Right lung (tissue), 5 donors: Measurements from ENCODE around the gene EFNA3. TPM values are rescaled to one million over a fixed set of nuclear protein-coding genes. Genes with fewer than 3 reads are reported as not detected.

ENCODE experiments used
- DNase-seq, 2 donors: peaks; one replicate each; pipeline ENCODE4 v3.0.0-alpha.2; 2013
- polyA plus RNA-seq, 5 donors: library from polyadenylated mRNA; unstranded; fragments of 120-200 nt; gene quantifications; one replicate each; pipeline versions ENCODE4 v1.2.1 to v1.2.3, GENCODE V29; 2013; ENCODE audit warnings: inconsistent platforms in 1 of 5, low replicate concordance in 1 of 5; ENCODE audit not compliant: insufficient read length in 5 of 5, insufficient read depth in 1 of 5

Gene EFNA3
- polyA plus RNA-seq, 5 donors: 2.9 to 5.6 (median 4.3) TPM

- DNase-seq: no peak
Measured at GRCh38 chr1:155130272-155131006, 51.8 kb downstream of the EFNA3 start.

GRCh38 chr1:155131285-155131684 lies 52.6 kb downstream of the EFNA3 start:
- DNase-seq: no peak

GRCh38 chr1:155131856-155132255 lies 53.2 kb downstream of the EFNA3 start:
- no peak for DNase-seq

- DNase-seq: no peak
Measured at GRCh38 chr1:155133799-155134281, 55.2 kb downstream of the EFNA3 start.

- no peak for DNase-seq
Measured at GRCh38 chr1:155134322-155134721, 55.7 kb downstream of the EFNA3 start.

- DNase-seq: peak; percentile 54
Measured at GRCh38 chr1:155134880-155135414, 56.3 kb downstream of the EFNA3 start.

GRCh38 chr1:155135415-155136028 lies 56.9 kb downstream of the EFNA3 start, which contains the start of gene SLC50A1:
TSS of gene SLC50A1 (plus strand) at chr1:155135852. CDS start at chr1:155135912, 60 bp downstream.
- peak; percentile 95 for DNase-seq

GRCh38 chr1:155136748-155137147 lies 58.1 kb downstream of the EFNA3 start:
- DNase-seq: no peak

Other genes with a start within 250 kb of the EFNA3 start
- gene KCNN3, start 208.6 kb upstream of the EFNA3 start, polyA plus RNA-seq: 1 to 10 TPM; 1.8 to 3.2 (median 2.3) TPM
- gene PMVK, start 142.1 kb upstream of the EFNA3 start, polyA plus RNA-seq: 10 to 100 TPM; 26.2 to 39.4 (median 29.5) TPM
- 10 to 100 TPM; 62.9 to 88.3 (median 77.0) TPM for gene PBXIP1, start 122.7 kb upstream of the EFNA3 start, polyA plus RNA-seq
- 10 to 100 TPM; 32.9 to 42.8 (median 40.9) TPM for gene PYGO2, start 117.1 kb upstream of the EFNA3 start, polyA plus RNA-seq
- gene SHC1, start 108.1 kb upstream of the EFNA3 start, polyA plus RNA-seq: 100 to 1,000 TPM; 121 to 136 (median 123) TPM
- 100 to 1,000 TPM in 3 of 5 donors, 10 to 100 TPM in 2; 85.1 to 149 (median 115) TPM for gene CKS1B, start 104.2 kb upstream of the EFNA3 start, polyA plus RNA-seq
- gene FLAD1, start 95.5 kb upstream of the EFNA3 start, polyA plus RNA-seq: 10 to 100 TPM; 27.1 to 33.6 (median 28.1) TPM
- gene LENEP, start 85.3 kb upstream of the EFNA3 start, polyA plus RNA-seq: 1 to 10 TPM in 1 of 5 donors, under 1 TPM in 4; 0.46 to 1.2 (median 0.66) TPM
- 10 to 100 TPM; 10.7 to 26.3 (median 18.8) TPM for gene ZBTB7B, start 76.0 kb upstream of the EFNA3 start, polyA plus RNA-seq
- gene DCST2, start 45.1 kb upstream of the EFNA3 start, polyA plus RNA-seq: 1 to 10 TPM; 1.6 to 2.7 (median 2.4) TPM
- under 1 TPM; 0.34 to 0.69 (median 0.53) TPM for gene DCST1, start 45.0 kb upstream of the EFNA3 start, polyA plus RNA-seq
- gene ADAM15, start 27.5 kb upstream of the EFNA3 start, polyA plus RNA-seq: 100 to 1,000 TPM in 1 of 5 donors, 10 to 100 TPM in 4; 50.0 to 103 (median 64.8) TPM
- gene EFNA4, start 15.1 kb upstream of the EFNA3 start, polyA plus RNA-seq: 10 to 100 TPM; 16.0 to 25.3 (median 23.3) TPM
- gene EFNA1, start 49.0 kb downstream of the EFNA3 start, polyA plus RNA-seq: 100 to 1,000 TPM in 2 of 5 donors, 10 to 100 TPM in 3; 94.5 to 116 (median 96.8) TPM
- 10 to 100 TPM; 32.7 to 41.6 (median 37.3) TPM for gene SLC50A1, start 57.0 kb downstream of the EFNA3 start, polyA plus RNA-seq
- 10 to 100 TPM; 19.1 to 37.1 (median 26.6) TPM for gene DPM3, start 61.7 kb downstream of the EFNA3 start, polyA plus RNA-seq
- gene KRTCAP2, start 94.5 kb downstream of the EFNA3 start, polyA plus RNA-seq: 100 to 1,000 TPM; 103 to 120 (median 117) TPM
- gene TRIM46, start 95.0 kb downstream of the EFNA3 start, polyA plus RNA-seq: 1 to 10 TPM; 2.9 to 5.6 (median 4.3) TPM
- gene THBS3, start 129.1 kb downstream of the EFNA3 start, polyA plus RNA-seq: 10 to 100 TPM; 37.5 to 47.0 (median 42.8) TPM
- gene MTX1, start 129.9 kb downstream of the EFNA3 start, polyA plus RNA-seq: 10 to 100 TPM; 27.8 to 38.3 (median 32.0) TPM
- gene ENTREP3, start 176.6 kb downstream of the EFNA3 start, polyA plus RNA-seq: 10 to 100 TPM; 14.9 to 27.0 (median 21.7) TPM
- gene SCAMP3, start 183.5 kb downstream of the EFNA3 start, polyA plus RNA-seq: 10 to 100 TPM; 42.8 to 65.5 (median 56.5) TPM
- 10 to 100 TPM; 73.3 to 82.3 (median 80.1) TPM for gene CLK2, start 194.7 kb downstream of the EFNA3 start, polyA plus RNA-seq
- gene HCN3, start 198.6 kb downstream of the EFNA3 start, polyA plus RNA-seq: 1 to 10 TPM; 8.2 to 10.0 (median 9.4) TPM
- gene PKLR, start 222.6 kb downstream of the EFNA3 start, polyA plus RNA-seq: under 1 TPM in 2 of 5 donors, not detected in 3; 0.09 to 0.46 TPM
- gene FDPS, start 230.0 kb downstream of the EFNA3 start, polyA plus RNA-seq: 100 to 1,000 TPM; 165 to 208 (median 178) TPM
- 10 to 100 TPM; 26.2 to 51.9 (median 36.4) TPM for gene RUSC1, start 242.1 kb downstream of the EFNA3 start, polyA plus RNA-seq